ACC112 (cell line): ENCODE measurements around the gene RASD1.

Experiments used
- H2AFZ ChIP-seq: fragments of 200-600 bp; sonication (generic); one replicate; pipeline ENCODE4 v1.6.0; 2017; ENCODE audit warnings: antibody characterized with exemption, low read length; ENCODE audit not compliant: unreplicated experiment
- H3K27ac ChIP-seq: fragments of 200-600 bp; sonication (generic); 2 replicates; pipeline ENCODE4 v1.5.1; 2014; ENCODE audit warnings: low read depth, mild to moderate bottlenecking, antibody characterized with exemption, low read length, moderate library complexity
- H3K27me3 ChIP-seq: fragments of 200-600 bp; sonication (generic); 2 replicates; pipeline ENCODE4 v1.6.1; 2014; ENCODE audit warnings: mild to moderate bottlenecking, antibody characterized with exemption, low read length, moderate library complexity, mixed read lengths; ENCODE audit not compliant: insufficient read depth
- H3K36me3 ChIP-seq: fragments of 200-600 bp; sonication (generic); 2 replicates; pipeline ENCODE4 v1.6.1; 2016; ENCODE audit warnings: mild to moderate bottlenecking, antibody characterized with exemption, low read length, moderate library complexity, mixed read lengths; ENCODE audit not compliant: insufficient read depth
- H3K4me1 ChIP-seq: fragments of 200-600 bp; sonication (generic); one replicate; pipeline ENCODE4 v1.6.1; 2016; ENCODE audit warnings: low read length, mixed read lengths; ENCODE audit not compliant: insufficient read depth, unreplicated experiment, control insufficient read depth
- H3K4me3 ChIP-seq: fragments of 200-600 bp; sonication (generic); 2 replicates; pipeline ENCODE4 v1.5.1; 2014; ENCODE audit warnings: mild to moderate bottlenecking, low read depth, low read length
- H3K79me2 ChIP-seq: fragments of 200-600 bp; sonication (generic); one replicate; pipeline ENCODE4 v1.6.0; 2016; ENCODE audit warnings: low read length; ENCODE audit not compliant: control insufficient read depth, unreplicated experiment, insufficient read depth

The RASD1 gene

GRCh38 chr17:17496189-17497064, at the start of gene RASD1:
Gene RASD1 (minus strand): TSS chr17:17496395. CDS start chr17:17496181, 214 bp downstream.
- Histone ChIP-seq H3K4me3 (peak within 1 kb of the TSS; percentile 90), H3K27ac (peak within 1 kb of the TSS; percentile 48; the same call in 1 of the 2 replicates), H3K4me1 (peaks cover 5% of the 10 kb centered on the region), H3K27me3 (no peaks in the 10 kb centered on the region), H3K79me2 (peaks cover 2% of the 10 kb centered on the region), H2AFZ (peak within 1 kb of the TSS; percentile 65), H3K36me3 (no peaks in the 10 kb centered on the region; the same call in 1 of the 2 replicates)

- no peaks in the 10 kb centered on the region for H3K36me3 ChIP-seq
- no peak overlapping the region for H2AFZ ChIP-seq
- H3K27ac ChIP-seq = no peak overlapping the region
- peaks cover 11% of the 10 kb centered on the region for H3K4me1 ChIP-seq
- H3K79me2 ChIP-seq = no peaks in the 10 kb centered on the region
- no peak overlapping the region for H3K4me3 ChIP-seq
- no peaks in the 10 kb centered on the region for H3K27me3 ChIP-seq
Measured at GRCh38 chr17:17545984-17546383, 49.8 kb upstream of the RASD1 start.

GRCh38 chr17:17545031-17545820, 49.0 kb upstream of the RASD1 start:
- Histone ChIP-seq H3K36me3 (no peaks in the 10 kb centered on the region), H2AFZ (no peak overlapping the region)

GRCh38 chr17:17542906-17543635, 46.9 kb upstream of the RASD1 start:
- peaks cover 11% of the 10 kb centered on the region for H3K4me1 ChIP-seq
- H3K4me3 ChIP-seq = no peak overlapping the region
- H3K36me3 ChIP-seq = no peaks in the 10 kb centered on the region
- no peak overlapping the region for H3K27ac ChIP-seq
- no peaks in the 10 kb centered on the region for H3K27me3 ChIP-seq
- no peak overlapping the region for H2AFZ ChIP-seq
- H3K79me2 ChIP-seq = no peaks in the 10 kb centered on the region

More at GRCh38 chr17:17545031-17545820, 49.0 kb upstream of the RASD1 start:
- Histone ChIP-seq H3K4me3 (no peak overlapping the region), H3K79me2 (no peaks in the 10 kb centered on the region), H3K27me3 (no peaks in the 10 kb centered on the region), H3K27ac (no peak overlapping the region), H3K4me1 (peaks cover 11% of the 10 kb centered on the region)

GRCh38 chr17:17541640-17542001, 45.4 kb upstream of the RASD1 start:
- peaks cover 11% of the 10 kb centered on the region for H3K4me1 ChIP-seq
- H3K27ac ChIP-seq = no peak overlapping the region
- no peak overlapping the region for H3K4me3 ChIP-seq
- H2AFZ ChIP-seq = no peak overlapping the region
- no peaks in the 10 kb centered on the region for H3K27me3 ChIP-seq
- no peaks in the 10 kb centered on the region for H3K79me2 ChIP-seq
- H3K36me3 ChIP-seq = no peaks in the 10 kb centered on the region

- Histone ChIP-seq H3K4me3 (no peak overlapping the region), H3K79me2 (no peaks in the 10 kb centered on the region), H3K27me3 (no peaks in the 10 kb centered on the region), H2AFZ (no peak overlapping the region), H3K36me3 (no peaks in the 10 kb centered on the region), H3K27ac (no peak overlapping the region), H3K4me1 (peaks cover 11% of the 10 kb centered on the region)
Measured at GRCh38 chr17:17540935-17541639, 44.9 kb upstream of the RASD1 start.

GRCh38 chr17:17540278-17540906, 44.2 kb upstream of the RASD1 start:
- peaks cover 4% of the 10 kb centered on the region for H3K4me1 ChIP-seq
- H3K4me3 ChIP-seq = no peak overlapping the region
- no peaks in the 10 kb centered on the region for H3K36me3 ChIP-seq
- no peak overlapping the region for H2AFZ ChIP-seq
- H3K27me3 ChIP-seq = no peaks in the 10 kb centered on the region
- H3K27ac ChIP-seq = no peak overlapping the region
- no peaks in the 10 kb centered on the region for H3K79me2 ChIP-seq

- Histone ChIP-seq H3K27ac (no peak overlapping the region), H2AFZ (no peak overlapping the region), H3K36me3 (no peaks in the 10 kb centered on the region), H3K4me1 (no peaks in the 10 kb centered on the region), H3K4me3 (no peak overlapping the region), H3K79me2 (no peaks in the 10 kb centered on the region), H3K27me3 (no peaks in the 10 kb centered on the region)
Measured at GRCh38 chr17:17539591-17539990, 43.4 kb upstream of the RASD1 start.

GRCh38 chr17:17538417-17539391, 42.5 kb upstream of the RASD1 start:
- Histone ChIP-seq H3K79me2 (no peaks in the 10 kb centered on the region), H3K27me3 (no peaks in the 10 kb centered on the region), H3K36me3 (no peaks in the 10 kb centered on the region), H3K27ac (no peak overlapping the region), H3K4me3 (no peak overlapping the region), H2AFZ (no peak overlapping the region), H3K4me1 (no peaks in the 10 kb centered on the region)
